H1 (cell line): ENCODE measurements around the gene CST8.

Source experiments
- CREB1 ChIP-seq: IDR thresholded peaks from 2 replicates; pipeline ENCODE4 v1.6.1; 2012; ENCODE audit warnings: inconsistent platforms
- EZH2 ChIP-seq: fragments of 200-600 bp; sonication (generic); IDR thresholded peaks from 2 replicates; pipeline ENCODE4 v1.7.1; 2012; ENCODE audit warnings: low read depth, mild to moderate bottlenecking, moderate library complexity, low read length, inconsistent platforms; ENCODE audit not compliant: severe bottlenecking
- GABPA ChIP-seq: IDR thresholded peaks from 2 replicates; pipeline ENCODE4 v1.6.1; 2011; ENCODE audit warnings: mild to moderate bottlenecking, low read length, moderate library complexity, borderline replicate concordance; ENCODE audit not compliant: insufficient read depth
- HDAC2 ChIP-seq, 2 experiments: fragments of 300-600 bp in 1 of 2; sonication (generic) in 1 of 2; IDR thresholded peaks; 2 replicates each; pipeline ENCODE4 v1.6.1; 2011 to 2012; ENCODE audit warnings: low read depth in 2 of 2, low read length in 2 of 2, mild to moderate bottlenecking in 2 of 2, moderate library complexity in 2 of 2, borderline replicate concordance in 1 of 2, inconsistent platforms in 1 of 2
- HDAC6 ChIP-seq: IDR thresholded peaks from one replicate; pipeline ENCODE4 v1.7.1; 2012; ENCODE audit warnings: low read depth, mild to moderate bottlenecking, inconsistent platforms, low read length, moderate library complexity
- MAX ChIP-seq: IDR thresholded peaks from 2 replicates; pipeline ENCODE4 v1.6.1; 2012; ENCODE audit warnings: inconsistent platforms
- POLR2A ChIP-seq, 2 experiments: IDR thresholded peaks; 1 replicate in 1 of 2; 2 replicates in 1 of 2; pipeline ENCODE4 v1.6.1; 2011; ENCODE audit warnings: low read depth in 2 of 2, low read length in 2 of 2, mild to moderate bottlenecking in 2 of 2; ENCODE audit errors: control extremely low read depth in 1 of 2
- RXRA ChIP-seq: IDR thresholded peaks from 2 replicates; pipeline ENCODE4 v1.6.1; 2011; ENCODE audit warnings: low read depth, mild to moderate bottlenecking, low read length, moderate library complexity; ENCODE audit not compliant: insufficient read depth
- SIN3A ChIP-seq, 2 experiments: IDR thresholded peaks in 1 of 2; conservative IDR thresholded peaks in 1 of 2; 2 replicates each; pipeline ENCODE4 v1.6.1; 2011 to 2012; ENCODE audit warnings: low read length in 2 of 2, improper control_type of control experiment in 1 of 2, low read depth in 1 of 2, mild to moderate bottlenecking in 1 of 2
- YY1 ChIP-seq: IDR thresholded peaks from 2 replicates; pipeline ENCODE4 v1.6.1; 2011; ENCODE audit warnings: low read depth, mild to moderate bottlenecking, low read length
- ZNF274 ChIP-seq: IDR thresholded peaks from 2 replicates; pipeline ENCODE4 v1.7.0; 2012; ENCODE audit warnings: low read length, borderline replicate concordance; ENCODE audit errors: extremely low read depth
- TF ChIP-seq, protein P1 (sequence below), 3 experiments: IDR thresholded peaks; 1 replicate in 2 of 3; 2 replicates in 1 of 3; pipeline versions ENCODE4 v1.5.1 to v1.6.1; 2011; ENCODE audit warnings: low read length in 3 of 3, mild to moderate bottlenecking in 3 of 3, inconsistent platforms in 2 of 3, low read depth in 1 of 3, moderate library complexity in 1 of 3; ENCODE audit not compliant: insufficient read depth in 1 of 3; ENCODE audit errors: control extremely low read depth in 1 of 3

DNA sequence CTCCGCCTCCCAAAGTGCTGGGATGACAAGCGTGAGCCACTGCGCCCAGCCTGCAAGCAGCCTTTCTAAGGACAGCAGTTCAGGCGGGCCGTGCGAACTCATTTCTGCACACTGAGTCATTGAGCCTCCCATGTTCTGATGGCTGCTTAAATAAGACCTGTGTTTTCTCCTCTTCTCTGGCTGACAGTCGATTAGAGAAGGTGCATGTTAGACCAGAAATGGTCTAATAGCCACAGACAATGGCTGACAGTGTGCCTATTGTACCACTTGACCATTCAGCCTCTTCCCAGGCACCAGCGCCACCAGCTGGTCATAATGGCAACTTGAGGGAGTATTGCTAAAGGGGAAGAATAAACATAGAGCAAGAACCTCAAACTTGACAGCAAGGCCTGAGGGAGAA, 44.4 kb upstream of the CST8 start:
- no peak for TF ChIP-seq GABPA
- TF ChIP-seq, protein P1, sequence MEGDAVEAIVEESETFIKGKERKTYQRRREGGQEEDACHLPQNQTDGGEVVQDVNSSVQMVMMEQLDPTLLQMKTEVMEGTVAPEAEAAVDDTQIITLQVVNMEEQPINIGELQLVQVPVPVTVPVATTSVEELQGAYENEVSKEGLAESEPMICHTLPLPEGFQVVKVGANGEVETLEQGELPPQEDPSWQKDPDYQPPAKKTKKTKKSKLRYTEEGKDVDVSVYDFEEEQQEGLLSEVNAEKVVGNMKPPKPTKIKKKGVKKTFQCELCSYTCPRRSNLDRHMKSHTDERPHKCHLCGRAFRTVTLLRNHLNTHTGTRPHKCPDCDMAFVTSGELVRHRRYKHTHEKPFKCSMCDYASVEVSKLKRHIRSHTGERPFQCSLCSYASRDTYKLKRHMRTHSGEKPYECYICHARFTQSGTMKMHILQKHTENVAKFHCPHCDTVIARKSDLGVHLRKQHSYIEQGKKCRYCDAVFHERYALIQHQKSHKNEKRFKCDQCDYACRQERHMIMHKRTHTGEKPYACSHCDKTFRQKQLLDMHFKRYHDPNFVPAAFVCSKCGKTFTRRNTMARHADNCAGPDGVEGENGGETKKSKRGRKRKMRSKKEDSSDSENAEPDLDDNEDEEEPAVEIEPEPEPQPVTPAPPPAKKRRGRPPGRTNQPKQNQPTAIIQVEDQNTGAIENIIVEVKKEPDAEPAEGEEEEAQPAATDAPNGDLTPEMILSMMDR (IDR thresholded peaks at IDR 0.05; ENCODE audit: control extremely low read depth in 1 of 3, insufficient read depth in 1 of 3, low read depth in 1 of 3, low read length in 3 of 3): peak; percentile 81 to 98 (median 82)
- no peak for TF ChIP-seq ZNF274
- TF ChIP-seq EZH2: no peak
- TF ChIP-seq MAX: no peak
- TF ChIP-seq SIN3A (conservative IDR thresholded peaks at IDR 0.05 in 1 of 2, IDR thresholded peaks at IDR 0.05 in 1 of 2; ENCODE audit: low read depth in 1 of 2, low read length in 2 of 2): no peak
- TF ChIP-seq CREB1: no peak
- TF ChIP-seq HDAC6: no peak
- TF ChIP-seq YY1: peak; percentile 85
- TF ChIP-seq HDAC2 (IDR thresholded peaks at IDR 0.05; ENCODE audit: borderline replicate concordance in 1 of 2, low read depth in 2 of 2, low read length in 2 of 2): no peak
- TF ChIP-seq RXRA: no peak
- no peak for TF ChIP-seq POLR2A (IDR thresholded peaks at IDR 0.05; ENCODE audit: control extremely low read depth in 1 of 2, low read depth in 2 of 2, low read length in 2 of 2)
